Limb (tissue), 2 donors: Measurements from ENCODE around the gene GRAMD1A.
A peak's percentile ranks its signal among the peaks of the same experiment; 100 is the strongest.

Source experiments
- DNase-seq, 2 donors: peaks; one replicate each; pipeline ENCODE4 v3.0.0-alpha.2; 2016; ENCODE audit errors: extremely low spot score in 2 of 2

GRAMD1A gene

DNA sequence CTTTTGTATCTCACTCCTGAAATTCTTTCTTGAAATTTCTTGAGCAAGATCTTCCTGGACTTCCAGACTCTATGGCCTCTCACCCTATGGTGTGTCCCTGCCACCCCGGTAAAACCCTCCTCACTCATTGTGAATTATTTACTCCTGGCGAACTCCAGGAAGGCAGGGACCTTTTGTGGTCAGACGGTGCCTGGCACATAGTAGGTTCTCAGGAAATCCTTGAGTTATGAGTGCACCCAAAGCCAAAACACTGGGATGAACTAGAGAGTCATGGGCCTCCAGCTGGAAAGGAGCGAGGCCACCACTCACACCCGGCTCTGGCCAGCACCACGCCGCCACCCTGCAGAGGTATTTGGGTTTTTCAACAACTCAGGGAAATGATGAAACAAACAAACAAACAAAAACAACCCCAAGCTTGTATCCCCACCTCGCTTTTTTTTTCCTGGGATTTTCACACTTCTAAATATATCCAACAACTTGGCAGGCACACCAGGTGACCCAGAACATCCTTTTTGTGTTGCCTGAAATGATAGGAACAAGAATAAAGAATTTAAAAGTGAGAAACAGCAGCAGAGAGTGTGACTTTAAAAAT is 52.6 kb downstream of the GRAMD1A start:
- DNase-seq: no peak

DNA sequence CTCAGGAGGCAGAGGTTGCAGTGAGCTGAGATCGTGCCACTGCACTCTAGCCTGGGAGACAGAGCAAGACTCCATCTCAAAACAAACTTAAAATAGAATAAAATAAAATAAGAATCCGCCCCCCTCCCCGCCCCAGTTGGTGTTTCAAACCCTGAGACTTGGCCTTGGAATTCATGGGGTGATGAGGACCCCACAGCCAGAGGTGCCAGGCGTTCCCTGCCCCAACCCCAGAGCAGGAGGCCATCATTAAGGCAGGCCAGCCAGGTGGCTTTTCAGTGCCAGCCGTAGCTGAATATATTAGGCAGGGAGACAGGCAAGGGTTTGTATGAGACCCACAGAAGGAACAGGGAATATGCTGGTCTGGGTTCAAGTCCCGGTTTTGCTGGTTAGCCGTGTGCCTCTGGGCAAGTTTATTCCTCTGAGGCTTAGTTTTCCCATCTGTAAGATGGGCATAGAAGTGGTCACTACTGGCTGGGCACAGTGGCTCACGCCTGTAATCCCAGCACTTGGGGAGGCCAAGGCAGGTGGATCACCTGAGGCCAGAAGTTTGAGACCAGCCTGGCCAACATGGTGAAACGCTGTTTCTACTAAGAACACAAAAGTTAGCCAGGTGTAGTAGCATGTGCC is 53.7 kb downstream of the GRAMD1A start:
- no peak for DNase-seq

DNA sequence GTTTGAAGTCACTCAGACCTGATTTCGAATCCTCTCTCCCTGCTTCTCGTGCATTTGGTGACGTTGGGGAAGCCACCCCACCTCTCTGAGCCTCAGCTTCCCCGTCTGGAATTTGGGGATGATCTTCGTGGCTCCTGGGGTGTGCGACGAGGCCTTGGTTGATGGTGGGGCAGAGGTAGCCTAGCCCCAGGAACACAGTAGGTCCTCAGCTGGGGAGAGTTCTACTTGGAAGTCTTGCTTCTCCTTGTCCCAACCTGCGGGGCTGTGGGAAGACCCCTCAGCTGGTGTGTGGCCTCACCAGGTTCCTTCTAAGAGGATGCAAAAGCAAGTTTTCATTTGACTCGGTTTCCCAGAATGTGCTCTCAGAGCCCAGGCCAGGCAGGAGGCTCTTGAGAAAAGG is 54.5 kb downstream of the GRAMD1A start:
- DNase-seq: no peak

DNA sequence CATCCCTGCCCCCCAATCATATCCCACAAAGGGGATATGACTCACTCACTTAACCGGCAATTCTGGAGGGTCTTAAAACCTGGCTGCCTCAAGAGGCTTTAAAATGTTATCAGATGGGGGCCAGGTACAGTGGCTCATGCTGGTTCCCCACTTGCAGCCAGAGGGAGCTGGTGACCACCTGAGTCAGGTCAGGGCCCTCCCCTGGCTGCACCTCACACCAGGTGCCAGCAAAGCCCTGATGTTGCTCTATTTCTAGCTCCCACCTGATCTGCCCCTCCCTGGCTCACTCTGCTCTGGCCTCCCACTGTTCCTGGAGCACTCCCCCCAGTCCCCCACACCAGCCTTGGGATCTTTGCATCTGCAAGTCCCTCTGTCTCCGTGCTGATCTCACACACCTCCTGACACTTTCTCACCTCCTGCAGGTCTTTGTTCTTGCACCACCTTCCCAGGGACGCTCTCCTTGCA is 55.6 kb downstream of the GRAMD1A start:
- DNase-seq: no peak

DNA sequence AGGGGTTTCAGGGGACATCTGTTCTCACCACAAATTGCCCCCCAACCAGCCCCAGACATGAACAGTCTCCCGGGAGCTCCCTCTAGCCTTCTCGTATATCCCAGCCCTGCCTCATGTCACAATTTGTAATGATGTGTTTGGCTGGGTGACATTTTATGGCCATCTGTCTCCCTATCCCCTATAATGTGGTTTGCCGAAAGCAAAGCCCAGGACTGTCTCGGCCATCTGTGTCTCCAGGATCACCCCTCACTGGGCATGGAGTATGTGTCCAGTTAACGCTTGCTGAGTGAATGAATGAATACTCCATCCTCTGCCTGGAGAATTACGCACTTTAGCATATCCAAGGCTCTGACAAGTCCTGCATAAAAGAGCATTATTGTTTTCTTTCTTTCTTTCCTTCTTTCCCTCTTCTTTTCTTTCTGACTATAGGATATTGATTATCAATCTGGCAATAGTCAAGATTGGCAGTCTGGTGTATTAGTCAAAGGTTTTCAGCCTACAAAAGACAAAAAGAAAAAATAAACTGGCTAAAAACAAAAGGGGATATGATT is 56.5 kb downstream of the GRAMD1A start:
- DNase-seq: no peak

DNA sequence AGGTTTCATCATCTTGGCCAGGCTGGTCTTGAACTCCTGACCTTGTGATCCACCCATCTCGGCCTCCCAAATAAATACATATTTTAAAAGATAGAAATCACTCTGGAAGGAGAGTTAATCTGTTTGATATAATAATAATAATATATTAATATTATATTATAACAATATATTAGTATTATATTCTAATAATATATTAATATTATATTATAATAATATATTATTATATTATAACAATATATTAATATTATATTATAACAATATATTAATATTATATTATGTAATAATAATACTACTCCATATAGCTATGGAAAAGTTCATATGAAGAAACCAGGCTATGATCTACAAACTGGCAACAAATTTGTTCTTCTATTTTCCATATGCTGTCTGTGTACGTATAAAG is 58.2 kb downstream of the GRAMD1A start:
- DNase-seq: no peak

DNA sequence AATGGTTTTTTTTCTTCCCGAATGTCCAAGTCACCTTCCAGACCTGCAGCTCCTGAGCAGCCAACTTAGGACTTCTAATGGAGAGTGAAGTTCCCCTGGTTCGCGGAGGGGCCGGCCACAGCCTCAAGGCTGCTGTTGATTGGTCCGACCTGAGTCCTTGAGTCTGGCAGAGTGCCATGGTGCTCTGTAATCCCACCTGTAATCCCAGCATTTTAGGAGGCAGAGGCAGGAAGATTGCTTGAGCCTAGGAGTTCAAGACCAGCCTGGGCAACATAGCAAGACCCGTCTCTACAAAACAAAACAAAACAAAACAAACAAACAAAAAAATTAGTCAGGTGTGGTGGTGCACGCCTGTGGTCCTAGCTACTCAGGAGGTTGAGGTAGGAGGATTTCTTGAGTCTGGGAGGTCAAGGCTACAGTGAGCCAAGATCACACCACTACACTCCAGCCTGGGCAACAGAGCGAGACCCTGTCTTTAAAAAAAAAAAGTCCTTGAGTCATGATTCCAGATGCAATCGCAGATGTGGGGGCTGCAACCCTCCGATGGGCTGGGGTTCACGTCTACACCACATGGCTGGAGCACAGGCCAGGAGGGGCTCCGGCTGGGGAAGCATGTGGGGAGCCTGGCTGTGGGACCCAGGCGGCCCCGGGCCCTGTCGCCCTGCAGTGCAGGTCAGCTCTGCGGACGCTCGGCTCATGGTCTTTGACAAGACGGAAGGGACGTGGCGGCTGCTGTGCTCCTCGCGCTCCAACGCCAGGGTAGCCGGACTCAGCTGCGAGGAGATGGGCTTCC is 59.1 kb downstream of the GRAMD1A start:
- no peak for DNase-seq

DNA sequence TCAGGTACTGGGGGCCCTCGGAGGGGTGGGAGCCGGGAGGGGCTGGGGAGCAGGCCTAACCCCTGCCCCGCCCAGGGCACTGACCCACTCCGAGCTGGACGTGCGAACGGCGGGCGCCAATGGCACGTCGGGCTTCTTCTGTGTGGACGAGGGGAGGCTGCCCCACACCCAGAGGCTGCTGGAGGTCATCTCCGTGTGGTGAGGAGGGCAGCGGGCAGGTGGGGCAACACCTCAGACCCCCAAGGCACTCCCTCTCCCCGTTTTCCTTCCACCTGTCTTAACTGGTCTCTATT is 59.6 kb downstream of the GRAMD1A start:
- DNase-seq: no peak

DNA sequence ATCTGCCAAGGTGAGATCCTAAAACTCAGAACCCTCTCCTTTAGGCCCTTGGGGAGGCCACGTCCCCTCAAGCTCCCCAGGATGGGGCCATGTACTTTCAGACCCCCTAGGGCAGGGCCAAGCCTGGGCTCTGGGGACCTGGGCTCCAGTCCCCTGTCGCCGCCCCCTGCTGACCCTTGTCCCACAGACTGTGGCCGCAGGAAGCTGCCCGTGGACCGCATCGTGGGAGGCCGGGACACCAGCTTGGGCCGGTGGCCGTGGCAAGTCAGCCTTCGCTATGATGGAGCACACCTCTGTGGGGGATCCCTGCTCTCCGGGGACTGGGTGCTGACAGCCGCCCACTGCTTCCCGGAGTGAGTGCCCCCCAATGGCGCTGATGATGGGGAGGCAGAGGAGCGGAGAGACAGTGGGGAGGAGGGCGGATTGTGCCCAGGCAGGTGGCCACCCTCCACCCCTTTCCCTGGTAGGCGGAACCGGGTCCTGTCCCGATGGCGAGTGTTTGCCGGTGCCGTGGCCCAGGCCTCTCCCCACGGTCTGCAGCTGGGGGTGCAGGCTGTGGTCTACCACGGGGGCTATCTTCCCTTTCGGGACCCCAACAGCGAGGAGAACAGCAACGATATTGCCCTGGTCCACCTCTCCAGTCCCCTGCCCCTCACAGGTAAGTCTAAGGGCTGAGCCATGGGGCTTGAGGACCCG is 60.2 kb downstream of the GRAMD1A start:
- no peak for DNase-seq

DNA sequence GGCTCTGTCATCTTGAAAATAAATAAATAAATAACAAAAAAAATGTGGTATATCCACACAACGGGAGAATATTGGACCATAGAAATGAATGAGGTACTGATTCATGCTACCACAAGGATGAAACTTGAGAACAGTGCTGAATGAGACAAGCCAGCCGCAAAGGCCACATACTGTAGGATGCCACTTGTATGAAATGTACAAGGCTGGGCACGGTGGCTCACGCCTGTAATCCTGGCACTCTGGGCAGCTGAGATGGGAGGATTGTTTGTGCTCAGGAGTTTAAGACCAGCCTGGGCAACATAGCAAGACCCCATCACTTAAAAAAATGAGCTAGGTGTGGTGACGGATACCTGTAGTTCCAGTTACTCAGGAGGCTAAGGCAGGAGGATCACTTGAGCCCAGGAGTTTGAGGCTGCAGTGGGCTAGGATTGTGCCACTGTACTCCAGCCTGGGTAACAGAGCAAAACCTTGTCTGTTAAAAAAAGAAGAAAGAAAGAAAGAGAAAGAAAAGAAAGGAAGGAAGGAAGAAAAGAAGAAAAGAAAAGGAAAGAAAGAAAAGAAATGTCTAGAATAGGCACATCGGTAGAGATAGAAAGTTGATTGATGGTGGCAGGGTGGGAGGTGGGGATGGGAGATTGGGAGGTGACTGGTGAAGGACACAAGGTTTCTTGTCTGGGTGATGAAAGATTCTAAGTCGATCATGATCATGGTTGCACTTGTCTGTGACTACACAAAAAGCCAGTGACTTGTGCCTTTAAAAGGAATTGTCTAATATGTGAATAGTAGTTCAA is 61.7 kb downstream of the GRAMD1A start:
- DNase-seq: no peak

DNA sequence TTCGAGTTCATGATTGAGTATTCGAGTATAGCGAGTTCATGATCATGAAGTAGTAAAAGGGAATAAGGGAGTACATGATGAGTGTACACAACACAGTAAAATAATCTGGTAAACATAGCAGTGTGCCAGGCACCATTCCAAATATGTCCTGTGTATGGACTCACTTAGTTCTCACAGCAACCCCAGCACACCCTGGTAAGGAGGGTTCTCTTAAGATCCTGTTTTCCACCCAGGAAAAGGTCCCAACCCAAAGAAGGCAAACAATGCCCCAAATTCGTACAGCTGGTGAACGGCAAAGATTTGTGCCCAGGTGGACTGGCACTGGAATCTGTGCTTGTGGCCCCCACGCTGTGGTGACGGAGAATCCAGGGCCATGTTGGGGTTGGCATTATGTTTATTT is 62.8 kb downstream of the GRAMD1A start:
- DNase-seq: no peak

DNA sequence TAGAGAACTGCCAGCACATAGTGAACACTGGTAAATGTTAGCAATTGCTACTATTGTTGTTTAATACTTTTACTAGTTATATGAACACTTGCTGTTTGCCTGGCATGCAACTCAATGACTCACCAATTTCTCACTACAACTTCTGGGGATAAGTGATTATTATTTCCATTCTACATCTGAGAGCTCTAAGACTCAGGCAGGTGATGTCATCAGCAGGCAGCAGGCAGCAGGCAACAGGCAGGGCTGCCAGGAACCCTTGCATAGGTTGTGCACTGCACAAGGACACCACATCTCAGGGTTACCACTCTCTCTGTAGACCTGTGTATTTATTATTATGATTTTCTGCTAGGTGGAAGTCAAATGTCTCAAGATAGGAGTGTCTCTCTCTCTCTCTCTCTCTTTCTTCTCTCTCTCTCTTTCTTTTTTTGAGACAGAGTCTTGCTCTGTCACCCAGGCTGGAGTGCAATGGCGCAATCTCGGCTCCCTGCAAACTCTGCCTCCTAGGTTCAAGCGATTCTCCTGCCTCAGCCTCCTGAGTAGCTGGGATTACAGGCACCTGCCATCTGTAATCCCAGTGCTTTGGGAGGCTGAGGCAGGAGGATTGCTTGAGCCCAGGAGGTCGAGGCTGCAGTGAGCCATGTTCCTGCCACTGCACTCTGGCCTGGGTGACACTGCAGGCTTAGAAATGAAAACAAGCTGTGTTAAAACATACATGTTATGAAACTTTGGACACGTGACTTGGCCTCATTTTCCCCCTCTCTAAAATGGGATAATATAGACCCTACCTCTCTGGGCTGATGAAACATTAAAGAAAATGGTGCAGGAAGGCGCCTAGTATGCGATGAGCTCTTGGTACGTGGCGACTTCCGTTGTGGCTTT is 64.1 kb downstream of the GRAMD1A start:
- no peak for DNase-seq

DNA sequence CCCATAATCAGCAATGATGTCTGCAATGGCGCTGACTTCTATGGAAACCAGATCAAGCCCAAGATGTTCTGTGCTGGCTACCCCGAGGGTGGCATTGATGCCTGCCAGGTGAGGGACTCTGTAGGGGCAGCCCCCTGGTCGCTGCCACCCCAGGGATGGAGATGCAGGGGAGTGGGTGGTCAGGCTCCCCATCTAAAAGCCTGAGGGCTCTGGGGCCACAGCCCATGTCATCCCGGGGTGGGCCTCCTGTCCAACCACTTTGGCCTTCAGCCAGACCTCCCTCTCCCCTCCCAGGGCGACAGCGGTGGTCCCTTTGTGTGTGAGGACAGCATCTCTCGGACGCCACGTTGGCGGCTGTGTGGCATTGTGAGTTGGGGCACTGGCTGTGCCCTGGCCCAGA is 65.5 kb downstream of the GRAMD1A start:
- no peak for DNase-seq

DNA sequence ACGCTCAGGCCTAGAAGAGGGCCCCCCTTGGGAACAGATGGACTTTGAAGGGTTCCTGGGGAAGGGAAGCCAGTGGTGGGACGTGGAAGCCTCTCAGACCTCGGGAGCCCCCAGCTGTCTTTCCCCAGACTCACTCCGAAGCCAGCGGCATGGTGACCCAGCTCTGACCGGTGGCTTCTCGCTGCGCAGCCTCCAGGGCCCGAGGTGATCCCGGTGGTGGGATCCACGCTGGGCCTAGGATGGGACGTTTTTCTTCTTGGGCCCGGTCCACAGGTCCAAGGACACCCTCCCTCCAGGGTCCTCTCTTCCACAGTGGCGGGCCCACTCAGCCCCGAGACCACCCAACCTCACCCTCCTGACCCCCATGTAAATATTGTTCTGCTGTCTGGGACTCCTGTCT is 66.0 kb downstream of the GRAMD1A start:
- no peak for DNase-seq

DNA sequence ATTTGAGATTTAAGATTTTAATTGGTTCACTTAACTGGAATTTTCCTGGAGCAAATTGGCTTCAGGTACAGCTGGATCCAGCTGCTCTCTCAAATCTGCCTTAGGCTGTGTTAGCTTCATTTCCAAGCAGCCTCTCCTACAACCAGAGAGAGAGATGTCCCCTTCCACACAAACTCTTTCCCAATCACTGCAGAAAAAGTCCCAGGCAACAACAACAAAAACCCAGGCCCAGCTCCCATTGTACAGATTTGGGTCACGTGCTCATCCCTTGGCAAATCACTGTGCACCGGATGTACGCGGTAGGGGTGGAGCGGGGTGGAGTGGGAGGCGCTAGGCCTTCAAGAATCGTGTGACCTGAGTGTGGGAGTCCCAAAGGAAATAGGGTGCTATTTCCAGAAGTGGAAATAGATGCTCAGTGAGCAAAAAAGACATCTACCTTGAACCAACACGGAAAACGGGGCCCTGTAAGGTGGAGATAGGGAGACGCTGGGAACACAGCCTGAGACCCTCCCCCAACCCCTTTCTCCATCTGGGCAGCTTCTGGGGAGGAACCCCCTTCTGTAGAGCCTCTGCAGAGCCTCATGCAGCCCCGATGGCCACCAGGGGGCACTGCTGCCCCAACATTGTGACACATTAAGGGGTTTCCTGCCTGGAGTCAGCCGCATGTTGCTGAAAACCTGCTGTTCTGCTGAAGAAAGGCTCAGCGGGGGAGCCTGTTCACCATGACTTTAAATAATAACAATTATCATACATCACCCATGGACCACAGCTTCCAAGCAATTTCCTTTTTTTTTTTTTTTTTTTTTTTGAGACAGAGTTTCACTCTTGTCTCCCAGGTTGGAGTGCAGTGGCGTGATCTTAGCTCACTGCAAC is 66.8 kb downstream of the GRAMD1A start:
- peak; percentile 69 to 90 for DNase-seq

DNA sequence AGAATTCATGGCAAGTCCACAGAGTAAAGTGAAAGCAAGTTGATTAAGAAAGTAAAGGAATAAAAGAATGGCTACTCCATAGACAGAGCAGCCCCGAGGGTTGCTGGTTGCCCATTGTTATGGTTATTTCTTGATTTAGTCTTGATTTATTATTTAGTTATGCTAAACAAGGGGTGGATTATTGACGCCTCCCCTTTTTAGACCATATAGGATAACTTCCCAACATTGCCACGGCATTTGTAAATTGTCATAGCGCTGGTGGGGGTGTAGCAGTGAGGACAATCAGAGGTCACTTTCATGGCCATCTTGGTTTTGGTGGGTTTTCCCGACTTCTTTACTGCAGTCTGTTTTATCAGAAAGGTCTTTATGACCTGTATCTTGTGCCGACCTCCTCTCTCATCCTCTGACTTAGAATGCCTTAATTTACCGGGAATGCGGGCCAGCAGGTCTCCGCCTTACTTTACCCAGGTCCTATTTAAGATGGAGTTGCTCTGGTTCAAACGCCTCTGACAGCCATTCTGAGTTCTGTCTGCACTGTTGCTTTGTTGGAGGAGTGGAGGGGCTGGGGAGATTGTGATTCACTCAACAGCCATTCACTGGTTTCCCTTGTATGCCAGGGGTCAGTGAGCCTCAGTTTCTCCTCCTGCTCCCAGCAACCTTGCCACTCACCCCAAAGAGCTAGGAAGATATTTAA is 69.0 kb downstream of the GRAMD1A start:
- DNase-seq: no peak

DNA sequence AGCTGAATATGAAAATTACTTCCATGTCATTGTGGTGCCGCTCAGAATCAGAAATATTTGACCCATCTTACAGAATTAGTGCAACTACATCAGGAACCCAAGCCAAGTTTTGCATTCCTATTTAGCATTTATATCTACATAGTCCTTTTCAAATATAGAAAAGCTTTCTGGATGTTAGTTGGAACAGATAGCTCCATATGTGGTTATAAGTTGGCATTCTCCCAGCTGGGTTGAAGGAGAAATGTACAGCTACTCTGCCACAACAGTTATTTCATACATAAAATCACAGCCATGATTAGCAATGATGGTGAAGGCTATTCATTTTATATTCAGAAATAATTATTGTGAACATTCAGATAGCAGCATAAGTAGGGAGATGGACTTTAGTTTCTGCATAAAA is 69.6 kb downstream of the GRAMD1A start:
- DNase-seq: no peak

DNA sequence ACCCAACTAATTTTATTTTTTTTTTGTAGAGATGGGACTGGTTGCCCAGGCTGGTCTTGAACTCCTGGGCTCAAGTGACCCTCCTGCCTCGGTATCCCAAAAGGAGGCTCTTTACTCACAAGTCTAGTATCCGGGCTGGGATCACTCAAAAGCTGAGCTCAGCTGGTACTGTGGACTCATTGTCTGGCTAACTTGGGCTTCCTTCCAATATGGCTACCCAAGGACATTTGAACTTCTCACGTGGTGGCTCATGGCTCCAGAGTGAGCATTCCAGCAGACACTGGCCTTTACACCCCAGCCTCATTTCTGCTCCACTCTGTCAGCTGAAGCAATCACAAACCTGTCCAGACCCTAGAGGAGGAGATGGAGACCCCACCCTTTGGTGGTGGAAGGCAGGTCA is 70.3 kb downstream of the GRAMD1A start:
- DNase-seq: no peak

DNA sequence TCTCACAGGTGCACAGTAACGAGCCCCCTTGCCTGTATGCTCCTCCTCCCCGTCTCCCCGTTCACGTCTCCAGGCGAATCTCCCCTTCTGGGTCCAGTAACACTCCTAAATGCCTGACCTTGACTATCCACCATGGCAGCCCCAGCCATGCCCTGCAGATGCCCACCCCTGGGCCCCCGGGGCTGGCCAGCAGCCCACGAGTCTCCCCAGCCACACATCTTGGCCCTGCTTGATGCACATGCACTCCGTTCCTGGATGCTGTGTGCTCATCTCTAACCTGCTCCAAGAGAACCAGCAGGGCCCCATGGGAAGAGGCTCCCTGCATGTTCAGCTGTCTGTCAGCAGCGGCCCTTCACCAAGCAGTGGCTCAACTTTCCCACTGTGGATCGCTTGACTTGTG is 73.4 kb downstream of the GRAMD1A start:
- DNase-seq: no peak
